NT2/D1 (cell line): ENCODE results near the gene ZNF675.
A peak's percentile ranks its signal among the peaks of the same experiment; 100 is the strongest.
"Not testable (repeated sequence)": the region's sequence is repeated elsewhere in the genome, so short reads cannot be mapped to it uniquely, and the experiment has no call there.

Source experiments
- DNase-seq: peaks from one replicate; pipeline ENCODE4 v3.0.0-alpha.2; 2011; ENCODE audit warnings: low read depth, low spot score
- H3K27me3 ChIP-seq: 2 replicates; pipeline ENCODE4 v1.6.0; 2011; ENCODE audit warnings: mild to moderate bottlenecking; ENCODE audit not compliant: insufficient read length, insufficient read depth
- H3K36me3 ChIP-seq: 2 replicates; pipeline ENCODE4 v1.6.1; 2011; ENCODE audit warnings: mild to moderate bottlenecking, low read length, mixed read lengths; ENCODE audit not compliant: insufficient read depth, insufficient read length
- H3K4me1 ChIP-seq: 2 replicates; pipeline ENCODE4 v1.5.1; 2011; ENCODE audit not compliant: insufficient read depth, insufficient read length
- H3K4me3 ChIP-seq: 2 replicates; pipeline ENCODE4 v1.5.1; 2011; ENCODE audit warnings: low read depth; ENCODE audit not compliant: insufficient read length
- H3K9ac ChIP-seq: 2 replicates; pipeline ENCODE4 v1.6.0; 2011; ENCODE audit warnings: low read depth; ENCODE audit not compliant: insufficient read length
- H3K9me3 ChIP-seq: 2 replicates; pipeline ENCODE4 v1.5.1; 2011; ENCODE audit warnings: mild to moderate bottlenecking, low read length; ENCODE audit not compliant: insufficient read depth
- SUZ12 ChIP-seq: IDR thresholded peaks from 2 replicates; pipeline ENCODE4 v1.6.1; 2011; ENCODE audit not compliant: insufficient read length, insufficient read depth; ENCODE audit errors: extremely low read depth
- YY1 ChIP-seq: IDR thresholded peaks from 2 replicates; pipeline ENCODE4 v1.6.1; 2011; ENCODE audit not compliant: insufficient read length, insufficient read depth
- ZNF274 ChIP-seq: IDR thresholded peaks from 2 replicates; pipeline ENCODE4 v1.6.1; 2011; ENCODE audit warnings: mild to moderate bottlenecking, low read depth, low read length

ZNF675 gene

GRCh38 chr19:23686621-23687423 lies at the start of gene ZNF675:
ZNF675 (minus strand) TSS chr19:23687212; CDS start chr19:23687033, 179 bp downstream.
- peak; percentile 89 for DNase-seq
- TF ChIP-seq ZNF274 (no peak), SUZ12 (no peak), YY1 (peak; percentile 70)
- Histone ChIP-seq H3K36me3 (peaks cover 23% of the 10 kb centered on the region), H3K27me3 (no peaks in the 10 kb centered on the region), H3K4me1 (no peaks in the 10 kb centered on the region), H3K9me3 (no peaks in the 10 kb centered on the region), H3K9ac (peak within 1 kb of the TSS; percentile 95), H3K4me3 (peak within 1 kb of the TSS; percentile 74)

- H3K4me3 ChIP-seq, H3K9me3 ChIP-seq, DNase-seq, H3K27me3 ChIP-seq, H3K9ac ChIP-seq, H3K4me1 ChIP-seq, H3K36me3 ChIP-seq: not testable (repeated sequence)
Measured at GRCh38 chr19:23730729-23731465, 43.9 kb upstream of the ZNF675 start.

DNA sequence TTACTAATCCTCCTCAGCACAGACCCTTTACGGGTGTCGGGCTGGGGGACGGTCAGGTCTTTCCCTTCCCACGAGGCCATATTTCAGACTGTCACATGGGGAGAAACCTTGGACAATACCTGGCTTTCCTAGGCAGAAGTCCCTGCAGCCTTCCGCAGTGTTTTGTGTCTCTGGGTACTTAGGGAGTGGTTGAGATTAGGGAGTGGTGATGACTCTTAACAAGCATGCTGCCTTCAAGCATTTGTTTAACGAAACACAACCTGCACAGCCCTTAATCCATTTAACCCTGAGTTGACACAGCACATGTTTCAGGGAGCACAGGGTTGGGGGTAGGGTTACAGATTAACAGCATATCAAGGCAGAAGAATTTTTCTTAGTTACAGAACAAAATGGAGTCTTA lies 37.1 kb upstream of the ZNF675 start:
- not testable (repeated sequence) for H3K4me3 ChIP-seq, H3K9ac ChIP-seq, H3K9me3 ChIP-seq, H3K4me1 ChIP-seq, H3K36me3 ChIP-seq, H3K27me3 ChIP-seq
- DNase-seq: peak; percentile 33

GRCh38 chr19:23718802-23719201 lies 31.8 kb upstream of the ZNF675 start:
- peak; percentile 30 for DNase-seq
- no peak overlapping the region for H3K9ac ChIP-seq
- no peaks in the 10 kb centered on the region for H3K36me3 ChIP-seq
- no peaks in the 10 kb centered on the region for H3K9me3 ChIP-seq
- no peak overlapping the region for H3K4me3 ChIP-seq
- no peaks in the 10 kb centered on the region for H3K27me3 ChIP-seq
- TF ChIP-seq ZNF274 (no peak), YY1 (no peak), SUZ12 (no peak)
- no peaks in the 10 kb centered on the region for H3K4me1 ChIP-seq

- Histone ChIP-seq H3K4me3 (no peak overlapping the region), H3K9ac (no peak overlapping the region), H3K36me3 (no peaks in the 10 kb centered on the region), H3K4me1 (no peaks in the 10 kb centered on the region), H3K27me3 (no peaks in the 10 kb centered on the region), H3K9me3 (no peaks in the 10 kb centered on the region)
- no peak for DNase-seq
- TF ChIP-seq SUZ12 (no peak), ZNF274 (no peak)
Measured at GRCh38 chr19:23716792-23717191, 29.8 kb upstream of the ZNF675 start.

GRCh38 chr19:23709347-23709746 lies 22.3 kb upstream of the ZNF675 start:
- Histone ChIP-seq H3K27me3 (no peaks in the 10 kb centered on the region), H3K9me3 (no peaks in the 10 kb centered on the region), H3K4me3 (no peak overlapping the region), H3K4me1 (no peaks in the 10 kb centered on the region), H3K9ac (no peak overlapping the region), H3K36me3 (no peaks in the 10 kb centered on the region)
- no peak for DNase-seq
- TF ChIP-seq SUZ12 (no peak), ZNF274 (no peak), YY1 (no peak)

GRCh38 chr19:23706657-23707056 lies 19.6 kb upstream of the ZNF675 start:
- DNase-seq: no peak
- TF ChIP-seq ZNF274 (no peak), YY1 (no peak)
- H3K36me3 ChIP-seq: no peaks in the 10 kb centered on the region
- no peaks in the 10 kb centered on the region; the same call in 1 of the 2 replicates for H3K9me3 ChIP-seq
- H3K27me3 ChIP-seq: no peaks in the 10 kb centered on the region
- H3K4me1 ChIP-seq: no peaks in the 10 kb centered on the region
- no peak overlapping the region for H3K9ac ChIP-seq
- no peak overlapping the region for H3K4me3 ChIP-seq
